Neuron (in vitro differentiated cells): ENCODE data around the gene SLC32A1.

Source experiments
- H2AFZ ChIP-seq: one replicate; pipeline ENCODE4 v1.6.1; 2013; ENCODE audit warnings: low read depth, mild to moderate bottlenecking, inconsistent platforms, low read length, moderate library complexity
- H3K27me3 ChIP-seq: one replicate; pipeline ENCODE4 v1.6.1; 2013; ENCODE audit warnings: low read length; ENCODE audit not compliant: insufficient read depth
- H3K36me3 ChIP-seq: one replicate; pipeline ENCODE4 v1.6.1; 2013; ENCODE audit warnings: low read length; ENCODE audit not compliant: insufficient read depth
- H3K4me1 ChIP-seq: one replicate; pipeline ENCODE4 v1.6.1; 2013; ENCODE audit warnings: low read length; ENCODE audit not compliant: insufficient read depth
- H3K4me3 ChIP-seq: 2 replicates; pipeline ENCODE4 v1.5.1; 2013; ENCODE audit warnings: mild to moderate bottlenecking, low read length, moderate library complexity
- H3K9me3 ChIP-seq: one replicate; pipeline ENCODE4 v1.6.1; 2013; ENCODE audit warnings: low read length

The SLC32A1 gene

GRCh38 chr20:38748861-38749149, 24.5 kb downstream of the SLC32A1 start:
- Histone ChIP-seq H3K27me3 (no peaks in the 10 kb centered on the region), H2AFZ (peak overlapping the region; percentile 82), H3K4me1 (peaks cover 17% of the 10 kb centered on the region), H3K9me3 (no peaks in the 10 kb centered on the region), H3K4me3 (peak overlapping the region; percentile 96), H3K36me3 (peaks cover 24% of the 10 kb centered on the region)

GRCh38 chr20:38751360-38751976, 27.2 kb downstream of the SLC32A1 start:
- H3K27me3 ChIP-seq = no peaks in the 10 kb centered on the region
- H3K36me3 ChIP-seq = peaks cover 46% of the 10 kb centered on the region
- no peak overlapping the region for H3K4me3 ChIP-seq

GRCh38 chr20:38752029-38752428, 27.7 kb downstream of the SLC32A1 start:
- Histone ChIP-seq H3K36me3 (peaks cover 49% of the 10 kb centered on the region), H3K4me1 (peaks cover 17% of the 10 kb centered on the region), H3K4me3 (no peak overlapping the region), H2AFZ (no peak overlapping the region), H3K9me3 (no peaks in the 10 kb centered on the region), H3K27me3 (no peaks in the 10 kb centered on the region)

More at GRCh38 chr20:38751360-38751976, 27.2 kb downstream of the SLC32A1 start:
- H2AFZ ChIP-seq = no peak overlapping the region
- H3K4me1 ChIP-seq = peaks cover 17% of the 10 kb centered on the region
- H3K9me3 ChIP-seq = no peaks in the 10 kb centered on the region

GRCh38 chr20:38754924-38755323, 30.6 kb downstream of the SLC32A1 start:
- H3K4me3 ChIP-seq = no peak overlapping the region
- no peak overlapping the region for H2AFZ ChIP-seq
- H3K36me3 ChIP-seq = peaks cover 71% of the 10 kb centered on the region
- no peaks in the 10 kb centered on the region for H3K9me3 ChIP-seq
- H3K27me3 ChIP-seq = no peaks in the 10 kb centered on the region
- peaks cover 2% of the 10 kb centered on the region for H3K4me1 ChIP-seq

- H3K4me3 ChIP-seq = no peak overlapping the region
- H2AFZ ChIP-seq = no peak overlapping the region
- H3K9me3 ChIP-seq = no peaks in the 10 kb centered on the region
- no peaks in the 10 kb centered on the region for H3K4me1 ChIP-seq
- no peaks in the 10 kb centered on the region for H3K27me3 ChIP-seq
- H3K36me3 ChIP-seq = peaks cover 73% of the 10 kb centered on the region
Measured at GRCh38 chr20:38755324-38755910, 31.1 kb downstream of the SLC32A1 start.

GRCh38 chr20:38757145-38757775, 33.0 kb downstream of the SLC32A1 start:
- Histone ChIP-seq H3K36me3 (peaks cover 78% of the 10 kb centered on the region), H3K4me3 (no peak overlapping the region), H3K9me3 (no peaks in the 10 kb centered on the region)

GRCh38 chr20:38759106-38759505, 34.8 kb downstream of the SLC32A1 start:
- H3K36me3 ChIP-seq = peaks cover 85% of the 10 kb centered on the region
- H2AFZ ChIP-seq = no peak overlapping the region
- H3K4me1 ChIP-seq = no peaks in the 10 kb centered on the region
- H3K9me3 ChIP-seq = no peaks in the 10 kb centered on the region
- H3K4me3 ChIP-seq = no peak overlapping the region
- H3K27me3 ChIP-seq = no peaks in the 10 kb centered on the region

More at GRCh38 chr20:38757145-38757775, 33.0 kb downstream of the SLC32A1 start:
- Histone ChIP-seq H2AFZ (no peak overlapping the region), H3K27me3 (no peaks in the 10 kb centered on the region), H3K4me1 (no peaks in the 10 kb centered on the region)

GRCh38 chr20:38760978-38761377, 36.7 kb downstream of the SLC32A1 start:
- Histone ChIP-seq H3K4me1 (no peaks in the 10 kb centered on the region), H2AFZ (no peak overlapping the region), H3K36me3 (peaks cover 87% of the 10 kb centered on the region), H3K4me3 (no peak overlapping the region), H3K9me3 (no peaks in the 10 kb centered on the region), H3K27me3 (no peaks in the 10 kb centered on the region)

- no peak overlapping the region for H3K4me3 ChIP-seq
- H3K9me3 ChIP-seq = no peaks in the 10 kb centered on the region
- H3K36me3 ChIP-seq = peaks cover 88% of the 10 kb centered on the region
- H3K27me3 ChIP-seq = no peaks in the 10 kb centered on the region
- H3K4me1 ChIP-seq = no peaks in the 10 kb centered on the region
- no peak overlapping the region for H2AFZ ChIP-seq
Measured at GRCh38 chr20:38762174-38762573, 37.9 kb downstream of the SLC32A1 start.

GRCh38 chr20:38763616-38764015, 39.3 kb downstream of the SLC32A1 start:
- no peaks in the 10 kb centered on the region for H3K27me3 ChIP-seq
- H3K36me3 ChIP-seq = peaks cover 92% of the 10 kb centered on the region

GRCh38 chr20:38764567-38765318, 40.5 kb downstream of the SLC32A1 start:
- H3K27me3 ChIP-seq = no peaks in the 10 kb centered on the region
- no peaks in the 10 kb centered on the region for H3K4me1 ChIP-seq
- H3K36me3 ChIP-seq = peaks cover 93% of the 10 kb centered on the region
- H3K4me3 ChIP-seq = no peak overlapping the region
- no peaks in the 10 kb centered on the region for H3K9me3 ChIP-seq
- H2AFZ ChIP-seq = no peak overlapping the region

More at GRCh38 chr20:38763616-38764015, 39.3 kb downstream of the SLC32A1 start:
- no peak overlapping the region for H3K4me3 ChIP-seq
- no peaks in the 10 kb centered on the region for H3K4me1 ChIP-seq
- no peaks in the 10 kb centered on the region for H3K9me3 ChIP-seq
- no peak overlapping the region for H2AFZ ChIP-seq

GRCh38 chr20:38766071-38766470, 41.8 kb downstream of the SLC32A1 start:
- H2AFZ ChIP-seq = no peak overlapping the region
- no peaks in the 10 kb centered on the region for H3K4me1 ChIP-seq
- no peak overlapping the region for H3K4me3 ChIP-seq
- peaks cover 92% of the 10 kb centered on the region for H3K36me3 ChIP-seq
- H3K9me3 ChIP-seq = no peaks in the 10 kb centered on the region
- no peaks in the 10 kb centered on the region for H3K27me3 ChIP-seq
